HFFc6 (cell line): Measurements from ENCODE around the gene SEC14L1. TPM values are rescaled to one million over a fixed set of nuclear protein-coding genes. Genes with fewer than 3 reads are reported as not detected.

ENCODE experiments used
- DNase-seq: peaks from one replicate; pipeline ENCODE4 v3.0.0-alpha.2; 2018
- H3K27ac Mint-ChIP-seq: 2 replicates; pipeline ENCODE4 v1.8.0; 2020; ENCODE audit warnings: mild to moderate bottlenecking, mixed read lengths
- H3K27me3 Mint-ChIP-seq: 2 replicates; pipeline ENCODE4 v1.8.0; 2021; ENCODE audit warnings: mild to moderate bottlenecking, moderate library complexity, mixed read lengths; ENCODE audit not compliant: insufficient read depth
- H3K36me3 Mint-ChIP-seq: 2 replicates; pipeline ENCODE4 v1.8.0; 2021; ENCODE audit warnings: low read depth, mixed read lengths
- H3K4me1 Mint-ChIP-seq: 2 replicates; pipeline ENCODE4 v1.8.0; 2020; ENCODE audit warnings: low read depth, mixed read lengths
- H3K4me3 Mint-ChIP-seq: 2 replicates; pipeline ENCODE4 v1.8.0; 2020; ENCODE audit warnings: mild to moderate bottlenecking, moderate library complexity, mixed read lengths
- H3K9me3 Mint-ChIP-seq: 2 replicates; pipeline ENCODE4 v1.8.0; 2020; ENCODE audit warnings: mild to moderate bottlenecking, mixed read lengths
- total RNA-seq, 6 experiments: library from RNA; stranded (reverse); fragmentation: NEBNext Ultra II Directional; extraction: Animal tissue kit (Norgen Biotek cat#: 25700); gene quantifications; 2 replicates in 1 of 6; 3 replicates in 5 of 6; pipeline ENCODE4 v1.2.3, GENCODE V29; 2021
- TF ChIP-seq, protein P1 (sequence below): fragments of 200-600 bp; sonication (generic); IDR thresholded peaks from 2 replicates; pipeline ENCODE4 v1.5.0; 2021; ENCODE audit warnings: antibody characterized with exemption, mild to moderate bottlenecking

The SEC14L1 gene
- total RNA-seq, 6 experiments from 2014 or later, result 63.0 to 91.4 (median 75.0) TPM

GRCh38 chr17:77208856-77209255 is 68.1 kb downstream of the SEC14L1 start:
- Mint-ChIP-seq H3K27me3 (peaks cover 4% of the 10 kb centered on the region), H3K36me3 (peaks cover 43% of the 10 kb centered on the region), H3K4me3 (no peak overlapping the region), H3K27ac (peak overlapping the region; percentile 75), H3K9me3 (no peaks in the 10 kb centered on the region), H3K4me1 (peaks cover 34% of the 10 kb centered on the region)
- TF ChIP-seq, protein P1, sequence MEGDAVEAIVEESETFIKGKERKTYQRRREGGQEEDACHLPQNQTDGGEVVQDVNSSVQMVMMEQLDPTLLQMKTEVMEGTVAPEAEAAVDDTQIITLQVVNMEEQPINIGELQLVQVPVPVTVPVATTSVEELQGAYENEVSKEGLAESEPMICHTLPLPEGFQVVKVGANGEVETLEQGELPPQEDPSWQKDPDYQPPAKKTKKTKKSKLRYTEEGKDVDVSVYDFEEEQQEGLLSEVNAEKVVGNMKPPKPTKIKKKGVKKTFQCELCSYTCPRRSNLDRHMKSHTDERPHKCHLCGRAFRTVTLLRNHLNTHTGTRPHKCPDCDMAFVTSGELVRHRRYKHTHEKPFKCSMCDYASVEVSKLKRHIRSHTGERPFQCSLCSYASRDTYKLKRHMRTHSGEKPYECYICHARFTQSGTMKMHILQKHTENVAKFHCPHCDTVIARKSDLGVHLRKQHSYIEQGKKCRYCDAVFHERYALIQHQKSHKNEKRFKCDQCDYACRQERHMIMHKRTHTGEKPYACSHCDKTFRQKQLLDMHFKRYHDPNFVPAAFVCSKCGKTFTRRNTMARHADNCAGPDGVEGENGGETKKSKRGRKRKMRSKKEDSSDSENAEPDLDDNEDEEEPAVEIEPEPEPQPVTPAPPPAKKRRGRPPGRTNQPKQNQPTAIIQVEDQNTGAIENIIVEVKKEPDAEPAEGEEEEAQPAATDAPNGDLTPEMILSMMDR, result no peak
- DNase-seq, result peak; percentile 45

- H3K4me1 Mint-ChIP-seq, result peaks cover 34% of the 10 kb centered on the region
- H3K27ac Mint-ChIP-seq, result peak overlapping the region; percentile 75; the same call in 1 of the 2 replicates
- no peaks in the 10 kb centered on the region for H3K9me3 Mint-ChIP-seq
- no peak overlapping the region for H3K4me3 Mint-ChIP-seq
- TF ChIP-seq, protein P1, result no peak
- peaks cover 47% of the 10 kb centered on the region for H3K36me3 Mint-ChIP-seq
- peaks cover 4% of the 10 kb centered on the region for H3K27me3 Mint-ChIP-seq
- no peak for DNase-seq
Measured at GRCh38 chr17:77209330-77209748, 68.6 kb downstream of the SEC14L1 start.

GRCh38 chr17:77210331-77210730 is 69.6 kb downstream of the SEC14L1 start:
- DNase-seq, result no peak
- peaks cover 34% of the 10 kb centered on the region for H3K4me1 Mint-ChIP-seq
- H3K36me3 Mint-ChIP-seq, result peaks cover 46% of the 10 kb centered on the region
- no peak overlapping the region for H3K4me3 Mint-ChIP-seq
- TF ChIP-seq, protein P1, result no peak
- H3K27me3 Mint-ChIP-seq, result peaks cover 6% of the 10 kb centered on the region
- no peaks in the 10 kb centered on the region for H3K9me3 Mint-ChIP-seq
- no peak overlapping the region for H3K27ac Mint-ChIP-seq

GRCh38 chr17:77210946-77211541 is 70.3 kb downstream of the SEC14L1 start:
- peaks cover 28% of the 10 kb centered on the region for H3K4me1 Mint-ChIP-seq
- no peak for DNase-seq
- no peak overlapping the region for H3K27ac Mint-ChIP-seq
- peaks cover 45% of the 10 kb centered on the region for H3K36me3 Mint-ChIP-seq
- TF ChIP-seq, protein P1, result no peak
- no peaks in the 10 kb centered on the region for H3K9me3 Mint-ChIP-seq
- H3K27me3 Mint-ChIP-seq, result peaks cover 6% of the 10 kb centered on the region
- H3K4me3 Mint-ChIP-seq, result no peak overlapping the region

DNA sequence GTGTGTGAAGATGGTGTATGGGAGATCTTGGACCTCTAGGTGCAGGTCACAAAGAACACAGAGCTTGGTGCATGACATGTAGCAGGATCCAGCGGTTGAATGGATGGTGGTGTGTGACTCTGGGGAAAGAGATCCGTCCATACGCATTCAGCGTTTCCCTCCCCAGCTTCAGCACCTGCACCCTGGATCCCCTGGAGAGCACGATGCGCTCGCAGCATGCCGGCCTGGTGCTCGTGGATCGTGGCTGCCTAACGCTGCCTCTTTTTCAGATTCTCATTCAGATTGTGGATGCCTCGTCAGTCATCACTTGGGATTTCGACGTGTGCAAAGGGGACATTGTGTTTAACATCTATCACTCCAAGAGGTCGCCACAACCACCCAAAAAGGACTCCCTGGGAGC is 70.9 kb downstream of the SEC14L1 start:
- Mint-ChIP-seq H3K27me3 (peaks cover 4% of the 10 kb centered on the region), H3K36me3 (peaks cover 43% of the 10 kb centered on the region), H3K4me3 (no peak overlapping the region), H3K4me1 (peaks cover 22% of the 10 kb centered on the region), H3K9me3 (no peaks in the 10 kb centered on the region), H3K27ac (no peak overlapping the region)
- DNase-seq, result no peak
- TF ChIP-seq, protein P1, result no peak
